Cortex of kidney (tissue), 1 donor: ENCODE results near the gene MAPKAPK3.

Source experiments
- DNase-seq: peaks from one replicate; lab custom pipeline; 2025; lab: John Stamatoyannopoulos, UW

Gene MAPKAPK3

DNA sequence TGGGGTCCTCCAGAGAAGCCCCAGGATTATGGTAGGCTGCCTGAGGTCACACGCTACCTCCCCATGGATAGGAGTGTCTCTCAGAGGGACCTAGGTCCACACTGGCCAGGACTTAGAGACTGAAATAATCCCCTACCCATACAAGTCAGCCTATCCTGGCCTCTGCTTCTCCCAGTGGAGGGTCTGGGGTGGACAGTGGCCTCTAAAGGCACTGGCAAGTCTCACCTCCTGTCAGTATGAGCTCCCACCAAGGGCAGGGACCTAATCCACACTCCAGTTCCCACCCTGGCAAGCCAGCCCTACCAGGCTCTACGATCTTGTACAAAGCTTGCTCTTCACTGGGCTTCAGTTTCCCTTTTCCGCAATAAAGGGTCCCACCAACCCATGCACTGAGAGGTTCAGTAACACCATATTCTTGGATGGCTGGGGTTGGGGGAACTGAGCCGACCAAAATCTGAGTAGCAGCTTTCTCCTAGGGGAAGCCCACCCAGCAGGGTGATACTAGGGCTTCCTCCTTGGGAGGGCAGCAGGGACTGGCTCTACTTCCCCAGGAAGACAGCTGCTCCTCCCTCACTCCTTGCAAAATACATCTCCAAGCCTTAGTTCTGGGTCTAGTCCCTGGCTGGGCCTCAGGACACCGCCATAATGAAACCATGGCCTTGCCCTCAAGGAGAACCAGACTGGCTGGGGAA is 7.7 kb upstream of the MAPKAPK3 start:
- DNase-seq = no peak

DNA sequence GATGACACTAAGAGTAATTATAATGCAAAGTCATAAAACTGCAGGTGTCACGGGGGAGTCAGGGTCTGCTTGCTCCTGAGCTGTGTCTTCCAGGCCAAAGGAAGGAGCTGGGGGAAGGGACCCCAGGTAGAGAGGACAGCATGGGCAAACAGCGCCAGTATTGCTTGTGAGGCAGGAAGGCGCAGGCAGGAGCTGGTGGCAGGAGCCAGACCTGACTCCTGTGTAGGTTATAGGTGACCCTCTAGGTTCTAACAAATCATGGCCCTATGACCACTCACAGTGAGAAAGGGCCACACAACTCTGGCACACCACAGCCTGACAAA is 7.2 kb upstream of the MAPKAPK3 start:
- no peak for DNase-seq

DNA sequence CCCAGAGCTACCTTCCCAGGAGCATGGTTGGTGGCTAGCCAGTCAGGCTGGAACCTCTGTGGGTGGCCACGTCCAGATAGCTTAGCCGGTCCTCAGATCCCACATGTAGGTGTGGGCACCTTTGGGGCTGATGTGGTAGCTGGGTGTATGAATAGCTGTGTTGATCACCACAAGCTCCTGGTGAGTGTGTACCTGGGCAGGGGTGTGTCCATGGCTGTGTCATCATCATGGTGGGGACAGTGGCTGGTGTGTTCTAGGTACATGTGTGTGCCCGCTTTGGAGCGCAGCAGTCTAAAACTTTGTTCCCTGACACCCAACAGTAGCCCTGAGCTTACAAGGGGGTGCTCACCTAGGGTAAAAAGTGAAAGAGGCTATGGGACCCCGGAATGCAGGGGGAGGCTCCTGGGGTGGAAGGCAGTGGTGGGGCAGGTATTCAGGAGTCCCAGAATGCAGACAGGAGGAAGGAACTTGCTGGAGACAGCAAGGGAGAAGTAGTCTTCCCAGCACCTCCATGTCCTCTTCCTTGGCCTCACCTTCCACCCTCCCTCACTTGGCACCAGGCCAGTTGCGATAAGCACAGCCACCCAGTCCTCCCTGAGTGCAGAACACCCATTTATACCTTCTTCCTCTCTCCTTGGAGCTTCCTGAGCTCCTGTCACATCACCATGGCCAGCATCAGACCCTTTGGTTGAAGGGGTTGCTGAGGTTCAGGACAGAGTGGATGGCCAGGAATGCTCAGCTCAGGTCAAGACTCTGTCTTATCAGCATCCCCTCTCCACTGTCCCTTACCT is 6.6 kb upstream of the MAPKAPK3 start:
- no peak for DNase-seq

DNA sequence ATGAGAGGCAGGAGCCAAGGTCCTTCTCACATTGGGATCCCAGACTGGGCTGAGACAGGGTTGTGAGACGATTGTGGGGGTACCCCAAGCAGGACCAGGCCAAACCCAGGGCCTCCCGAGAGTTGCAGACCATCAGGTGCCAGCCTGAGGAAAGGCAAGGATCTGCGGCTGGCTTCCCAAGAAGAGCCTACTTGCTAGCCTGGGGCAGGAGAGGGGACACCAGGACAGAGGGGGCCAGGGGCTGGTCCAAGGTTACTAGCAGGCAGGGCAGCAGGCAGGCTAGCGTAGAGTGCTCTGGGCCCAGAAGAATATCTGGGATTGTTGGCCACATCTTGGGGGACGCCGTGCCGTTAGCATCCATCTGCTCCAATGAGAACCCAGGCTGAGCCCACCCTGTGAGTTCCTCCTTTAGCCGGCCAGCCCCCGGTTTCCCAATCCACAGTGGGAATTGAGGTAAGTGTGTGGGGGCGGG is 5.9 kb upstream of the MAPKAPK3 start:
- no peak for DNase-seq

DNA sequence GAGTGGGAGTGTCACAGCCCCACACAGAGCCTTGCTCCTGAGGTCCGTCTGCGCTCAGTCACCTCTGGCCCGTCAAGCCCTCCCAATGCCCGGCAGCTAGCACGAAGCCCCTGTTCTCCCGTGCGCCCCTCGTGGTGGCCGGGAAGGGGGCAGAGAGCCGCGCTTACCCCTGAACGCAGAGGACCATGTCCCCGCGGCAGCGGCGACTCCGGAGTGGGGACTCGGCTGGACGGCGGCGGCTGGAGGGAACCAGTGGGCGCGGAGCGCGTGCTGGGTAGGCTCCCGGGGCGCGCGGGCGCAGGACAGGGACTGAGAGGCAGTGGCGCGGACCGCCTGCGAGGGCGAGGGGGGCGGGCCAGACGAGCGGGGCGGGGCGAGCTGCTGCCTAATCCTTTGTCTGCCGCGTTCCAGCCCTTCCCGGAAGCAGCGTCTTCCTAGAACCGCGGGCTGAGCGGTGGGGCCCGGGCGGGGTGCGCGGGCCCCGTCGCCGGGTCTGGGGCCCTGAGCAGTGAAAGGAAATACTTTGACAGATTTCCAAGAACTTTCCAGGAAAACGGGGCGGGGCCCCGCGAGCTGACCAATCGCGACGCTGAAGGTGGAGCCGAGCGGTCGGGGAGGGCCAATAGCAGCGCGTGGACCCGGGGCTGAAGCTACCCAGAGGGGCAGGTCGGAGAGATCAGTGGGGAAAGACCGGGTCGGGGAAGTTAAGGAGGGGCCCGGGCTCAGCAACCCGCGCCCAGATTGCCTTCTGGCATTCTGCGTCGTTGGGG is 5.3 kb upstream of the MAPKAPK3 start, which contains the start of gene CISH:
Gene CISH (minus strand): TSS at position 311 of the 770 bp plus-strand sequence. CDS start 124 bp downstream, at position 187.
- DNase-seq = peak; percentile 87

DNA sequence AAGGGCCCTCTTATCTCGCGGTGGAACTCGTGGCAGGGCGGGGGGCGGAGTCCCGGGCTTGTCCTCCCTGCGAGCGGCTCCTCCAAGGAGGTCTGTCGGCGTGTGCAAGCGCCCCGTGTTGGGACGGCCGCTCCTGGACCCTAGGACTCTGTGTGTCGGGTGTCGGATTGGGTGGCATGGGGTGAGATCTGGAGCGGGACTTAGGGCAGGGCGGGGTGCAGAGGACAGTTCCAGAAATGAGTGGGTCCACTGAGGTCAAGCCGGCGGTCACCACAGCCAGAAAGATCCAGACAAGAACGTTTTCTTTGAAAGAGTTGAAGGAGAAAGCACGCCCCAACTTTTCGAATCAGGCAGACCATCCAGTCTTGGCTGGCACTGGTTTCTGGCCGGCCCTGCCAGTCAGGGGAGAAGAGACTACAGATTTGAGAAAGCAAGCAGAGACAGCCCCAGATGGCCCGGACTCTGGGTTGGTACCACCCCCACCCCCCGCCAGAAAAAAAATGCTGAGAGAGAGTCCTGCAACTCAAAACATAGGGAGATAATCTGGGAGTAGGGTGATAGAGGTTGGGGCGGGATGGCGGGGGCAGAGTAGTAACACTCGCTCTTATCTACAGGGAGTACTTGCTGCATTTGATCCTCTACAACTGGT is 4.6 kb upstream of the MAPKAPK3 start:
- no peak for DNase-seq

DNA sequence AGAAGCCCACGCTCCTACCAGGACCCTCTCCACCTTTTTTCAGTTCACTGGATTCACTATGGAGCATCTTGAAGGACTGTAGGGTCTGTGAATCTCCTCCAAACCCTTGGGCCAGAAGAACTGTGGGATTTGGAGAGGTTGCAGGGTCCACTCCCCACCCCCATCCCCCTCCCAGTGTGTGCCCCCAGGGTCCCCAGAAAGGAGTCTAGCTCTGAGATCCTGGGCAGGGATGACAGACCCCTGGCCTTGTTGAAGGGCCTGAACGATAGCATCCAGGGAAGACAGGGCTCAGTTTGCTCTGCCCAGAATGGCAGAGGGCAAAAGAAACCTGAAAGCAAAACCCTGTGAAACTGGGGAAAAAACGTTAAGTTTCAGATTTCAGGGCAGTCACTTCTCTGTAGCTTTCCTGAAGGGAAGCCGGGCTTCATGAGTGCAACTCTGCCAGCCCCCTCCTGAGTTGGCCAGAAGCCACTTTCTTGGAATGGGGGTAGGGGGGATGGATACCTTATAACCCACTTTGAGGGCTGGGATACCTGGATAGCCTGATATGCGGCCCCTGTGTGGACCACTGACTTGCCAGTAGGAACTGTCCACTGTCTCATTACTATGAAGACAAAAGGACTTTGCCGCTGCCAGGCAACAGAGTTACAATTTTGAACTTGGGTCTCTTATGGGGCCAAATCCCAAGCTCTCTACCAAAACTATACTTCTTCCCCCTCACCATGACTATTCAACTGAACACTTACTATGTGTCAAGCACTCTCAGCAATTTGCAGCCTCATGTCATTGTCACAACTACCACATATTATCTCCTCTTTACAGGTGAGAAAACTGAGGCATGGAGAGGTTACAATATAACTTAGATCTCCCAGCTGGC is 3.7 kb upstream of the MAPKAPK3 start:
- no peak for DNase-seq

DNA sequence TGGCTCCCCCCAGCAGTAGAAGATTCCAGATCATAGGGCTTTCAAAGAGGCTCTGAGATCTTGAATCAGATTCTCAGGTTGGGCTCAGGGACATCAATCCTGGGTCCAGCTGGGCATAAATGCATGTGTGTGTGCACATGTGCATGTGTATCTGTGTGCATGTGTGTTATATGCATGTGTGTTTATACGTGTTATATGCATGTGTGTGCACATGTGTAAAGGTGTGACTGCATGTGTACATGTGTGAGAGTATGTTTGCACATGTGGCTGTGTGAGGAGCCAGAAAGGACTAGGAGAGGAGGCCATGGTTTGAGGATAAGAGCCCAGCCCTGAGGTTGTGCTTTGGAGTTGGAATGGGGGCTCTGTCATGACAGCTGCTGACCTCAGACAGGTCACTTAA is 1.8 kb upstream of the MAPKAPK3 start:
- DNase-seq = no peak

DNA sequence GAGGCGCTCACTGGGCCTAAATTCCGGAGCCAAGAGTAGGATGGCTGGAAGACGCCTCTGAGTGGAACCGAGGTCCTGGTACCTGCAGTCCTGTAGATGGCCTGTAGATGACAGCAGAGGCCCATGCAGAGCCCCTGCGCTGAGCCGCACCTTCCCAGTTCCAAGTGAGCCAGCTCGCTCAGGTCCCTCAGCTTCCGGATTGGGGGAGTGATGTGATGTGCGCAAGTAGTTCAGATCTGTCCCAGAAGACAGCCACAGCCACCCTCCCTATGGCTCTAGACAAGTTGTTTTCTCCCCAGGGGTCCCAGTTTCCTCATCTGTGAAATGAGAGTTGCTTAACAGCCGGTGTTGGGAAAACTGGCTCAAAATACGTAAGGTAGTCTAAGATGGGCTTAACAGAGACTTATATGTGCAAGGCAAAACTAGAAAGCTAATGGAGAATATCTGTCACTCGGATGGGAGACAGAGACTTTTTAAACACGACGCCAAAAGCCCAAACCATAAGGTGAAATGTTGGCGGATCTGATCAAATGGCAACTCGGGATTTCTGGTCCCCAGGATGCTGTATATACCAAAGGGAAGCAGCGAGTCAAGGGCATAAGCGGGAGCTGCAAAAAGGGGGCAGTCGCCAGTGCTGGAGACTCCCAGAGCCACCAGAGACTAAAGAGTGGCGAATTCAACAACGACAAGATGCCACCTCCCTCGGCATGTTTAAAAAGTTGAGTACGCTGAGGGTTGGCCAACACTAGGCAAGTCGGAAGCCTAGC is 765 bp upstream of the MAPKAPK3 start:
- DNase-seq = no peak

DNA sequence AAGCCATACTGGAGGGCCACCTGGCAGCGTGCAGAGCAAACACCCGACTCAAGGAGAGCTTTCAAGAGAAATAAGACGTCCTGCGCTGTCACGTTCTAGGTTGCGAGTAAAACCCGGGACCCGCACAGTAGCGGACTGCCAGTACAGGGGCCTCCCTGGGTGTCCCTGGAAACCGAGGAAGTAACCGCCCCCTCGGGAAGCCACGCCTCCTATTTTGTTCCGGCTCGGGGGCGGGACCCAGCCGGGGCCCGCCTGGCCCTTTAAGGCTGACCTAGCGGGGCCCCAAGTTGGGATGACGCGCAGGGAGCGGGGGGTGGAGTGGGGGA is 218 bp upstream of the MAPKAPK3 start:
- DNase-seq = no peak

DNA sequence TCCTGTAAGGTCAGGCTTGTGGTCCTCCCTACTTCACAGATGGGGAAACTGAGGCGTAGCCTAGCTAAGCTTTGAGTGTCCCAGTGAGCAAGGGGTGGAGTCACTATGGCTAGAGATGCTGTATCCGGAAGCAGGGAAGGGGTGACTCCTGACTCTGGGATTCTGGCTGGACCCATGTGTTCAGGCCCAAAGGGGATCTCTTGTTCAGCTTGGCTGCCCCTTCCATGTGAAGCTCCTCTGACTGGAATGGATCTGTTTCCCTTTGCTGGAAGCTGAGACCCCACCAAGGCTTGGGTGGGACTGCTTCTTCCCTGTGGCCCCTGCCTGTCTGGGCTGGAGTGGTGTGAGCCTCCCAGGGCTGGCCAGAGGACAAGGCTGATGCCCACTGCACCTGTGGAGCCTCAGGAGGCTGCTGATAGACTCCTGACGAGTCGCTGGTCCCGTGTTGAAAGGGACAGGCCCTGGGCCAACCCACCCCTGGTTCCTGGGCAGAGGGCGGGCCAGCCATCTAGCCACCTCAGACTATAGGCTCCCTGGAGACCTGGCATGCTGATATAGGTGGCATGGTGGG is 1.0 kb downstream of the MAPKAPK3 start:
- no peak for DNase-seq

DNA sequence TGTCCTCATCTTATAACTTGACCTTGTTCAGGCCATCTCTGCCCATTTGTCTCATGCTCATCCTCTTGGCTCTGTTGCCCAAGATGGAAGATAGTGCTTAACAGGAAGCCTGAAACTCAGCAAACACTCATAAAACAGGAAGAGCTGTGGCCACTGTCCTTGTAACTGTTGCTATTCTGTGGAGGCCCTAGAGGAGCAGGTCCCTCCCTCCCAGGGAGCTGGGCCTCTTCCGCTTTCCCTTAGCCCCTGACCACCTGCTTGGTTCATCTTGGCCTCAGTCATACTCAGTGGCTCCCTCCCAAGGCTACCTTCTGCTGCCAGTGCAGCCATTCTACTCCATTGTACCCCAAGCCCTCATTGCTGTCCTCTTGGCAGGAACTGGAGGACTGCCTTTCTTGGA is 3.5 kb downstream of the MAPKAPK3 start:
- no peak for DNase-seq

DNA sequence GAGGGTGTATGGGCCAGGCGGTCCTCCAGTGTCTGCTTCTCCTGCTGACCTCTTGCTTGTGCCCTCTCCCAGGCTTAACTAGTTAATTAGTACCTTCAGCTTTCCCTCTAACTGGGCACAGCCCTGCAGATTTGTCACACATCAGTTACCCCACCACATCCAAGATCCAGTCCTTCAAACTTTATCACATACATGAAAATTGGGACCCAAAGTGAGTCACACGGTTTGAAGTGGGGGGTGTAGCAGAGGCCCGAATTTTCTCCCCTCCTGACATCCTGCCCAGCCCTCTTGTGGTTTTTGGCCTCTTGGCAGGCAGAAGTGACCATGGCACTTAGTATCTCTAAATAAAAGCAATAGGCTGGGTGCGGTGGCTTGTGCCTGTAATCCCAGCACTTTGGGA is 3.9 kb downstream of the MAPKAPK3 start:
- no peak for DNase-seq

DNA sequence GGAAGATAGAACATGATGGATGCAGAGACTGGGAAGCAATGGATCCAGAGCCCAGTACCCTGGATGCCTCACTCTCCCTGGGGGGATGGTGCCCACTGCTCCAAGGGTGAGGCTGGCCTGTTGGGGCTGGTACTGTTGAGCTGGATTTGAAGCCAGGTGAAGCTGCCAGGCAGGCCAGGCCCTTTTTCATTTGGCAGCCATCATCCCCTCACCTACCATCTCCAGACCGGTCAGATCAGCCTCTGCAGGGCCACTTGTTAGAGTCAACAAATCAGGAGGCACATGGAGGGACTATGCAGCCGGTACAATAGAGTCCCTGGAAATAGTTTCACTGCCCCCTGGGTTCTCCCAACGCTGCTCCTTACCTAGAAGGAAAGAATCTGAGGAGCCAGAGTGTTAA is 5.9 kb downstream of the MAPKAPK3 start:
- no peak for DNase-seq

DNA sequence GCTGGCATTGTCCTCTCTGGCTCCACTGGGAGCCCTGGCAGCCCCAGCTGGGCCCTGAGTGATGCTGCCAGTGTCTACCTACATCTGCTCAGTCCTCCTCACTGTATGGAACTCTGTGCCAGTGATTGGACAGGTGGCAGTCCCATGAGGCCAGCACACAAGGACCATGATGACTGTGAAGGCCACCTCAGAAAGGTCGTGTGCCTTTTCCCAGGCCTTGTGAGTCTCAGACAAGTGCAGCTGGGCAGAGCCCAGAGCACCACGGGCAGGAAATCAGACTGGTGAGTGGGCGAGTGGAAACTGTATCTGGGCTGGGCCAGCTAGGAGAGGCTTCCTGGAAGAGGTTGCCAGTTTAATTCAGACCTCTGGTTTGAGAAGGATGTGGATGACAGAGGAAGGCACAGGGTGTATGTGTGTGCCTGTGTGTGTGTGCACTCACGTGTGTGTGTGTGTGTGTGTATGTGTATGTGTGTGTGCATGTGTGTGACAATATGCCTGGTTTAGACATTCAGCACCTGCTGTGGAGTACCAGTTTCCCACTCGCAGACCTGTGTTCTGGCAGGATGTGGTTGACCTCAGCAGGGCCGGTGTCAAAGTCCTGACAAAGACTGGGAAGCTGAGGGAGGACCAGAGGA is 7.0 kb downstream of the MAPKAPK3 start:
- DNase-seq = no peak

DNA sequence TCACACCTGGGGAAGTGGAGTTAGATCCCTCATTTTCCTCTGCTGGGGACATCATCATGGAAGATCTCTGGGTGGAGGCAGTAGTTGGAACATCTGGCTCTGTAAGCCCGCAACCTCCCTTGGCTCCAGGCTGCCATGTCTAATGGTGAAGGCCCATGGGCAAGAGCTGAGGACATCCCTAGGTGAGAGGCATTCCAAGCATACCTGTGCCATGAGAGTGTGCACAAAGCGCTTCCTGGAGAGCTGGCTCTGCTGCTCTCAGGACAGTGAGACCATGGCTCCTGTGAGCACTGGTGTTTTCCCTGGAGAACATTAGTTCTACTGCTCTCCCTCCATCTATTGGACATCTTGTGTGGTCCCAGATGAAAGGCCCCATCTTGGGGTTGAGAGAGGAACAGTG is 7.7 kb downstream of the MAPKAPK3 start:
- DNase-seq = no peak

DNA sequence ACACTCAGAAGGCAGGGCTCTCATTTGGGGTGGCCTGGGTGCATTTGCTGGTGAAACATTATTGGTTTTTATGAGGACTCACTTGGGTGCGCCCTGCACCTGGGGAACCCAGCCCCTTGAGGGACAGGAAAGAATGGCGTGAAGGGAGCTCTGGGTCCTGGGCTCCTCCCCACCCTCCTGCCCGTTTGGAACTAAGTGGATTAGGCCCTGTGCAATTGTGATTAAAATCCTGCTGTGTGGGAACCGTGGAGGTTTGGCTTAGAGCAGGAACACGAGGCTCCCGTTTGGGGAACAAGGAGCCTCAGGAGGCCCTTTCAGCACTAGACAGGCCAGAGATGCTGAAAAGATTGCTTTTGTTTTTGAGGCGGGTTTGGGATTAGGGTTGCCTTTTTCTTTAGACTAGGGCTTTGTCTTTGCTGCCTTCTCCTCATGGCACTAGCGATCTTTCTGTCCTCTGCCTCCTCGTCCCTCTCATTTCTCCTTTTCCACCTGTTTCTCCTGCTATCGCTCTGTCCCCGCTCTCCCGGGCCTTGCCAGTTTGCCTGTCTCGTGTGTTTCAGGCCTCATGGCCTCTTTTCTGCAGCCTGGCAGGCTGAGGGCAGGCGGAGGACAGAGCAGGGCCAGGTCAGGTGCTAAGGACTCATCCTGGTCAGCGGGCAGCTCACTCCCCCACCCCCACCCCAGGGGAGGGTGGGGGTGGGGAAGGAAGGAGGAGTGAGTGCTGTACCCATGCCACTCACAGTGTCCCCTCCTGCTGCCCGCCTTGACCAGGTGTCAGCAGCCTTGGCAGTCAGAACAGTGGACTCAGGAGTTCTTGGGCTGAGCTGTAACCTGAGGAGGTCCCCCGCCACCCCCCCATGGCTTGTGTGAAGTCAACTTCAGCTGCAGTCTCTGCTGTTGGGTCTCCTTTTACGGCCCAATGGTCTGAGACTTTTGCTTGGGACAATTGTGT is 8.6 kb downstream of the MAPKAPK3 start:
- no peak for DNase-seq

DNA sequence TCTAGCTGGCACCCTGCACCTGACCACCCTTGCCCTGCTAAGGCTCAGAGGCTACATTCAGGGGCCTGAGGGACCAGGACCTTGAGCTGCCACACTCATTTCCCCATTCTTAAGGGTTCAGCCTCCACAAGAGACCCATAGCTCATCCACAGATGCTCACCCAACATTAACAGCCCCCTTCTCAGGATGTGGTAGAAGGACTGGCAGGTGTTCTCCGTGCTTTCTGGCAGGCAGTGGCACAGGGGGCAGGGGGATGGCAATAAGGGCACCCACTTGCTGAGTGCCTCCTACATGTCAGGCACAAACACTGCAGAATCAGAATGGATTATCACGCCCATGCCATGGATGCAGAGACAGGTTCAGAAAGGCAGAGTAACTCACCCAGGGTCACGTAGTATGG is 9.4 kb downstream of the MAPKAPK3 start:
- DNase-seq = no peak
